Liver (tissue), 9 donors: ENCODE results near the gene CXCL17. TPM values are rescaled to one million over a fixed set of nuclear protein-coding genes. Genes with fewer than 3 reads are reported as not detected.

ENCODE experiments used
- DNase-seq: peaks from one replicate; pipeline ENCODE4 v3.0.0-alpha.2; 2017; ENCODE audit warnings: low spot score
- H3K27ac ChIP-seq, 2 donors: one replicate each; pipeline ENCODE4 v1.7.0; 2013; ENCODE audit warnings: inconsistent platforms in 2 of 2, low read length in 2 of 2, control low read depth in 1 of 2, low read depth in 1 of 2, mild to moderate bottlenecking in 1 of 2
- H3K27me3 ChIP-seq, 4 donors: one replicate each; pipeline versions ENCODE4 v1.6.1 to v1.7.0; 2013; ENCODE audit warnings: low read length in 3 of 4, inconsistent platforms in 1 of 4, mild to moderate bottlenecking in 1 of 4, moderate library complexity in 1 of 4; ENCODE audit not compliant: control insufficient read depth in 4 of 4, insufficient read depth in 4 of 4
- H3K36me3 ChIP-seq, 4 donors: one replicate each; pipeline versions ENCODE4 v1.6.1 to v1.7.0; 2013; ENCODE audit warnings: low read length in 3 of 4, mild to moderate bottlenecking in 3 of 4, low read depth in 1 of 4, moderate library complexity in 1 of 4; ENCODE audit not compliant: control insufficient read depth in 4 of 4, insufficient read depth in 3 of 4
- H3K4me1 ChIP-seq, 4 donors: one replicate each; pipeline versions ENCODE4 v1.6.1 to v1.7.0; 2013; ENCODE audit warnings: low read length in 3 of 4, mild to moderate bottlenecking in 3 of 4, moderate library complexity in 1 of 4; ENCODE audit not compliant: control insufficient read depth in 4 of 4, insufficient read depth in 4 of 4
- H3K4me3 ChIP-seq, 3 donors: one replicate each; pipeline versions ENCODE4 v1.6.1 to v1.7.0; 2013; ENCODE audit warnings: low read length in 3 of 3, control low read depth in 1 of 3, low read depth in 1 of 3, mild to moderate bottlenecking in 1 of 3
- H3K9ac ChIP-seq, 2 donors: one replicate each; pipeline ENCODE4 v1.7.0; 2013; ENCODE audit warnings: low read length in 2 of 2, mild to moderate bottlenecking in 2 of 2, moderate library complexity in 2 of 2, control low read depth in 1 of 2, low read depth in 1 of 2
- H3K9me3 ChIP-seq, 4 donors: one replicate each; pipeline versions ENCODE4 v1.6.1 to v1.7.0; 2013; ENCODE audit warnings: low read length in 3 of 4; ENCODE audit not compliant: control insufficient read depth in 4 of 4
- ATF3 ChIP-seq: IDR thresholded peaks from 2 replicates; pipeline ENCODE4 v1.6.1; 2016; ENCODE audit warnings: antibody characterized with exemption
- EGR1 ChIP-seq, 2 donors: IDR thresholded peaks; 2 replicates each; pipeline ENCODE4 v1.6.1; 2016 to 2018; ENCODE audit warnings: antibody characterized with exemption in 2 of 2, low read depth in 2 of 2
- FOXA2 ChIP-seq: IDR thresholded peaks from 2 replicates; pipeline ENCODE4 v1.6.1; 2016; ENCODE audit warnings: antibody characterized with exemption
- GABPA ChIP-seq, 2 donors: IDR thresholded peaks in 1 of 2; conservative IDR thresholded peaks in 1 of 2; 2 replicates each; pipeline ENCODE4 v1.6.1; 2016; ENCODE audit warnings: antibody characterized with exemption in 2 of 2, mild to moderate bottlenecking in 1 of 2, moderate library complexity in 1 of 2
- HNF4A ChIP-seq, 2 donors: conservative IDR thresholded peaks; 2 replicates each; pipeline ENCODE4 v1.6.1; 2016; ENCODE audit warnings: antibody characterized with exemption in 2 of 2, mild to moderate bottlenecking in 2 of 2
- HNF4G ChIP-seq: IDR thresholded peaks from 2 replicates; pipeline ENCODE4 v1.6.1; 2016; ENCODE audit warnings: antibody characterized with exemption
- JUND ChIP-seq, 2 donors: IDR thresholded peaks; 2 replicates each; pipeline ENCODE4 v1.6.1; 2016; ENCODE audit warnings: antibody characterized with exemption in 2 of 2
- MAX ChIP-seq: IDR thresholded peaks from 2 replicates; pipeline ENCODE4 v1.6.1; 2016; ENCODE audit warnings: antibody characterized with exemption
- NR2F2 ChIP-seq: IDR thresholded peaks from 2 replicates; pipeline ENCODE4 v1.6.1; 2016; ENCODE audit warnings: antibody characterized with exemption
- RAD21 ChIP-seq, 2 donors: IDR thresholded peaks; 2 replicates each; pipeline ENCODE4 v1.6.1; 2016; ENCODE audit warnings: antibody characterized with exemption in 2 of 2, mild to moderate bottlenecking in 2 of 2
- RXRA ChIP-seq, 2 donors: IDR thresholded peaks; 2 replicates each; pipeline ENCODE4 v1.6.1; 2017 to 2018; ENCODE audit warnings: antibody characterized with exemption in 2 of 2, mild to moderate bottlenecking in 1 of 2
- SP1 ChIP-seq: IDR thresholded peaks from 2 replicates; pipeline ENCODE4 v1.6.1; 2018; ENCODE audit warnings: antibody characterized with exemption, mild to moderate bottlenecking
- TAF1 ChIP-seq: conservative IDR thresholded peaks from 2 replicates; pipeline ENCODE4 v1.6.1; 2016; ENCODE audit warnings: antibody characterized with exemption, mild to moderate bottlenecking
- YY1 ChIP-seq: IDR thresholded peaks from 2 replicates; pipeline ENCODE4 v1.6.1; 2016; ENCODE audit warnings: antibody characterized with exemption, mild to moderate bottlenecking
- ZBTB33 ChIP-seq: IDR thresholded peaks from 2 replicates; pipeline ENCODE4 v1.6.1; 2016; ENCODE audit warnings: antibody characterized with exemption
- whole genome bisulfite sequencing: extraction: QIAGEN DNeasy Blood & Tissue Kit; methylation state at CpG from one replicate; pipeline ENCODE4 v1.1.7; 2013; 5-methylcytosine and 5-hydroxymethylcytosine counted together
- polyA plus RNA-seq, 2 donors: library from polyadenylated mRNA; stranded (reverse) in 1 of 2; unstranded in 1 of 2; fragments of 200-250 nt in 1 of 2; fragments of >200 nt in 1 of 2; fragmentation: Nextera tagmentation in 1 of 2; extraction: Ambion mirVana in 1 of 2; gene quantifications; one replicate each; pipeline versions ENCODE4 v1.2.1 to v1.2.3, GENCODE V29; 2013 to 2015
- total RNA-seq, 2 donors: library from RNA; depleted of rRNA; stranded (reverse); fragments of >200 nt; gene quantifications; one replicate each; pipeline ENCODE4 v1.2.3, GENCODE V29; 2014
- donor health status: healthy.
- donor health status: healthy.
- donor health status: healthy.
- donor health status: healthy.
- donor health status: healthy.

The CXCL17 gene
- total and polyA plus RNA-seq, 4 donors = 0.10 to 0.93 TPM; not detected in 2

GRCh38 chr19:42423462-42424344 lies 19.0 kb downstream of the CXCL17 start:
- Histone ChIP-seq H3K4me1 (peaks cover 8 to 22% (median 14%) of the 10 kb centered on the region in 4 donors), H3K9ac (no peak overlapping the region), H3K27ac (peak overlapping the region; percentile 38 to 43), H3K9me3 (no peaks in the 10 kb centered on the region), H3K4me3 (peak overlapping the region; percentile 27 to 65 (median 53)), H3K27me3 (no peaks in the 10 kb centered on the region), H3K36me3 (no peaks in the 10 kb centered on the region)
- 7% methylated on average over 65 of the region's 65 CpGs for WGBS
- DNase-seq = peak; percentile 92
- TF ChIP-seq JUND (IDR thresholded peaks at IDR 0.05) (no peak), RAD21 (IDR thresholded peaks at IDR 0.05) (no peak), MAX (peak; percentile 14), SP1 (peak; percentile 65), GABPA (IDR thresholded peaks at IDR 0.05 in 1 of 2, conservative IDR thresholded peaks at IDR 0.05 in 1 of 2) (no peak), YY1 (peak; percentile 25), HNF4A (conservative IDR thresholded peaks at IDR 0.05) (no peak), TAF1 (no peak), RXRA (IDR thresholded peaks at IDR 0.05) (no peak)

GRCh38 chr19:42422901-42423461 lies 19.8 kb downstream of the CXCL17 start:
- no peak for TF ChIP-seq ATF3
- TF ChIP-seq NR2F2 = peak; percentile 52
- H3K9ac ChIP-seq = no peak overlapping the region
- 22% methylated on average over 38 of the region's 38 CpGs for WGBS

GRCh38 chr19:42422092-42422900 lies 20.4 kb downstream of the CXCL17 start:
- Histone ChIP-seq H3K36me3 (no peaks in the 10 kb centered on the region), H3K4me3 (peak overlapping the region in 1 of 3 donors; percentile 65), H3K4me1 (peaks cover 8 to 22% (median 14%) of the 10 kb centered on the region in 4 donors), H3K9ac (no peak overlapping the region), H3K27ac (peak overlapping the region; percentile 9 to 20), H3K9me3 (no peaks in the 10 kb centered on the region), H3K27me3 (no peaks in the 10 kb centered on the region)
- 75% methylated on average over 17 of the region's 17 CpGs for WGBS
- no peak for DNase-seq
- TF ChIP-seq HNF4A (conservative IDR thresholded peaks at IDR 0.05) (no peak), ZBTB33 (no peak), FOXA2 (no peak), YY1 (no peak), SP1 (no peak), HNF4G (no peak), EGR1 (IDR thresholded peaks at IDR 0.05; ENCODE audit: low read depth in 2 of 2) (no peak), NR2F2 (no peak)

More at GRCh38 chr19:42422901-42423461, 19.8 kb downstream of the CXCL17 start:
- Histone ChIP-seq H3K4me3 (peak overlapping the region; percentile 3 to 65 (median 53)), H3K27me3 (no peaks in the 10 kb centered on the region), H3K4me1 (peaks cover 8 to 22% (median 14%) of the 10 kb centered on the region in 4 donors), H3K9me3 (no peaks in the 10 kb centered on the region), H3K36me3 (no peaks in the 10 kb centered on the region), H3K27ac (peak overlapping the region; percentile 12 to 38)
- DNase-seq = peak; percentile 66
